Uterus (tissue), 4 donors: ENCODE measurements around the gene SLAMF6. TPM values are rescaled to one million over a fixed set of nuclear protein-coding genes. Genes with fewer than 3 reads are reported as not detected.

Experiments used
- DNase-seq, 2 donors: peaks; one replicate each; pipeline ENCODE4 v3.0.0-alpha.2; 2019 to 2020
- H3K27ac ChIP-seq, 2 donors: fragments of 200-600 bp; sonication (generic); 1 replicate in 1 of 2; 2 replicates in 1 of 2; pipeline ENCODE4 v1.5.1; 2016 to 2018
- H3K27me3 ChIP-seq, 2 donors: fragments of 200-600 bp; sonication (generic); one replicate each; pipeline ENCODE4 v1.5.1; 2018 to 2019; ENCODE audit warnings: control low read depth in 1 of 2
- H3K36me3 ChIP-seq, 2 donors: fragments of 200-600 bp; sonication (generic); one replicate each; pipeline ENCODE4 v1.5.1; 2019; ENCODE audit warnings: control low read depth in 1 of 2
- H3K4me1 ChIP-seq, 2 donors: fragments of 200-600 bp; sonication (generic); one replicate each; pipeline ENCODE4 v1.5.1; 2018 to 2019; ENCODE audit warnings: control low read depth in 1 of 2
- H3K4me3 ChIP-seq, 2 donors: fragments of 200-600 bp; sonication (generic); 1 replicate in 1 of 2; 2 replicates in 1 of 2; pipeline ENCODE4 v1.5.1; 2018 to 2019; ENCODE audit warnings: mild to moderate bottlenecking in 1 of 2
- H3K9me3 ChIP-seq, 2 donors: fragments of 200-600 bp; sonication (generic); one replicate each; pipeline ENCODE4 v1.5.1; 2019; ENCODE audit warnings: control low read depth in 1 of 2
- CTCF ChIP-seq, 4 experiments: fragments of 200-600 bp in 2 of 4; fragments of 450-650 bp in 2 of 4; sonication (generic) in 2 of 4; IDR thresholded peaks; one replicate each; pipeline ENCODE4 v1.5.1; 2016 to 2019; ENCODE audit warnings: antibody characterized with exemption in 4 of 4, mild to moderate bottlenecking in 2 of 4, moderate library complexity in 1 of 4
- POLR2A ChIP-seq, 2 donors: fragments of 450-650 bp; IDR thresholded peaks; one replicate each; pipeline ENCODE4 v1.6.1; 2016; ENCODE audit warnings: antibody characterized with exemption in 2 of 2, mild to moderate bottlenecking in 1 of 2, moderate library complexity in 1 of 2
- intact Hi-C: fragments of 100-400 bp; cut with DNase I; formaldehyde crosslinking; loops from one replicate; pipeline ENCODE4 v1.15.1; 2023; ENCODE audit warnings: low total_unique reads
- total RNA-seq, 4 donors: library from RNA; depleted of rRNA in 3 of 4; stranded (reverse); fragments of >200 nt in 3 of 4; gene quantifications; one replicate each; pipeline versions ENCODE4 v1.1.0 to v1.2.4, GENCODE V29; 2014 to 2023
- donor health status: DM: yes; HTN: yes; CAD: no.

Gene SLAMF6
- total RNA-seq, 4 donors from 2014 or later: under 0.01 to 3.8 (median 0.65) TPM

- Histone ChIP-seq H3K27ac (no peak overlapping the region), H3K4me3 (no peak overlapping the region), H3K36me3 (no peaks in the 10 kb centered on the region), H3K27me3 (no peaks in the 10 kb centered on the region), H3K4me1 (no peaks in the 10 kb centered on the region), H3K9me3 (no peaks in the 10 kb centered on the region)
- intact Hi-C loops: no loop called here
- DNase-seq: no peak
- no peak for TF ChIP-seq POLR2A (IDR thresholded peaks at IDR 0.05)
- TF ChIP-seq CTCF (IDR thresholded peaks at IDR 0.05): no peak
These were observed 84.1 kb downstream of the SLAMF6 start for GRCh38 chr1:160438935-160439334.

- Histone ChIP-seq H3K4me3 (no peak overlapping the region), H3K27ac (no peak overlapping the region), H3K9me3 (no peaks in the 10 kb centered on the region), H3K4me1 (no peaks in the 10 kb centered on the region), H3K36me3 (no peaks in the 10 kb centered on the region), H3K27me3 (no peaks in the 10 kb centered on the region)
- DNase-seq: no peak
- TF ChIP-seq CTCF (IDR thresholded peaks at IDR 0.05): no peak
- intact Hi-C loops: no loop called here
These were observed 84.6 kb downstream of the SLAMF6 start for GRCh38 chr1:160438317-160438918.

- TF ChIP-seq POLR2A (IDR thresholded peaks at IDR 0.05) (no peak), CTCF (IDR thresholded peaks at IDR 0.05) (no peak)
- Histone ChIP-seq H3K27me3 (no peaks in the 10 kb centered on the region), H3K4me3 (no peak overlapping the region), H3K9me3 (no peaks in the 10 kb centered on the region), H3K36me3 (no peaks in the 10 kb centered on the region), H3K4me1 (no peaks in the 10 kb centered on the region), H3K27ac (no peak overlapping the region)
- DNase-seq: no peak
- intact Hi-C loops: no loop called here
These were observed 85.4 kb downstream of the SLAMF6 start for GRCh38 chr1:160437432-160438316.

GRCh38 chr1:160436966-160437365 lies 86.1 kb downstream of the SLAMF6 start:
- Histone ChIP-seq H3K27ac (no peak overlapping the region), H3K27me3 (no peaks in the 10 kb centered on the region), H3K4me1 (no peaks in the 10 kb centered on the region), H3K36me3 (no peaks in the 10 kb centered on the region), H3K4me3 (no peak overlapping the region), H3K9me3 (no peaks in the 10 kb centered on the region)
- intact Hi-C loops: no loop called here
- no peak for DNase-seq
- no peak for TF ChIP-seq CTCF (IDR thresholded peaks at IDR 0.05)
- TF ChIP-seq POLR2A (IDR thresholded peaks at IDR 0.05): no peak

Other genes with a start within 250 kb of the SLAMF6 start
- gene PEX19, start 238.1 kb downstream of the SLAMF6 start, total RNA-seq: 10 to 100 TPM; 45.1 to 77.5 (median 59.8) TPM
- gene COPA, start 180.0 kb downstream of the SLAMF6 start, total RNA-seq: 100 to 1,000 TPM in 2 of 4 donors, 10 to 100 TPM in 2; 71.2 to 211 (median 130) TPM
- 10 to 100 TPM; 18.2 to 69.1 (median 56.4) TPM for gene NCSTN, start 179.9 kb downstream of the SLAMF6 start, total RNA-seq
- not detected for gene NHLH1, start 156.2 kb downstream of the SLAMF6 start, total RNA-seq
- gene VANGL2, start 122.7 kb downstream of the SLAMF6 start, total RNA-seq: 10 to 100 TPM in 1 of 4 donors, 1 to 10 TPM in 2, under 1 TPM in 1; 0.26 to 14.1 (median 4.7) TPM
- 1 to 10 TPM; 1.8 to 4.1 (median 3.1) TPM for gene CD84, start 56.2 kb upstream of the SLAMF6 start, total RNA-seq
- under 1 TPM in 2 of 4 donors, not detected in 2; 0.09 to 0.26 TPM for gene SLAMF1, start 123.8 kb upstream of the SLAMF6 start, total RNA-seq
- gene CD48, start 188.6 kb upstream of the SLAMF6 start, total RNA-seq: 1 to 10 TPM in 3 of 4 donors, under 1 TPM in 1; 0.51 to 10.0 (median 2.6) TPM
- 1 to 10 TPM in 1 of 4 donors, under 1 TPM in 1, not detected in 2; 0.76 to 1.6 TPM for gene SLAMF7, start 216.0 kb upstream of the SLAMF6 start, total RNA-seq